OCI-LY1 (cell line): ENCODE data around the gene ARFGEF3.

ENCODE experiments used
- CTCF ChIP-seq: fragments of 200-600 bp; sonication (generic), shearing (Covaris generic); IDR thresholded peaks from 2 replicates; pipeline ENCODE4 v1.5.1; 2017; ENCODE audit warnings: mild to moderate bottlenecking, antibody characterized with exemption, low read length, moderate library complexity, mixed read lengths
- EZH2 ChIP-seq: fragments of 200-600 bp; sonication (generic), shearing (Covaris generic); IDR thresholded peaks from 2 replicates; pipeline ENCODE4 v1.8.0; 2017; ENCODE audit warnings: borderline replicate concordance, mixed run types, mild to moderate bottlenecking, antibody characterized with exemption, low read length, moderate library complexity, mixed read lengths

GRCh38 chr6:138146544-138146943 is 15.2 kb upstream of the ARFGEF3 start:
- TF ChIP-seq CTCF (no peak), EZH2 (no peak)
